PC-3 (cell line): ENCODE data around the gene KLK1. TPM values are rescaled to one million over a fixed set of nuclear protein-coding genes. Genes with fewer than 3 reads are reported as not detected.
A peak's percentile ranks its signal among the peaks of the same experiment; 100 is the strongest.

ENCODE experiments used
- ATAC-seq: fragments of 200-7000 bp; cut with Tn5 transposase; 2 replicates; pipeline ENCODE4 v1.9.1; 2020; ENCODE audit warnings: mild to moderate bottlenecking, moderate library complexity
- Bru-seq: library from RNA; stranded (reverse); fragments of 400-500 nt; gene quantifications from one replicate; lab custom pipeline; 2021; lab: Mats Ljungman, UMichigan
- BruChase-seq, 2 experiments: library from RNA; stranded (reverse); fragments of 400-500 nt; gene quantifications; one replicate each; lab custom pipeline; 2021; lab: Mats Ljungman, UMichigan
- BruUV-seq: library from RNA; stranded (reverse); fragments of 400-500 nt; replicated peaks from 2 replicates; lab custom pipeline; 2021; lab: Mats Ljungman, UMichigan
- CTCF ChIA-PET: fragments of 300-600 bp; sonication (Branson Sonifier 250); formaldehyde crosslinking; loops from one replicate; lab custom pipeline; 2022; ENCODE audit warnings: antibody characterized with exemption; lab: Charles Lee
- POLR2A ChIA-PET: fragments of 300-600 bp; sonication (Branson Sonifier 250); formaldehyde crosslinking; loops from one replicate; lab custom pipeline; 2022; ENCODE audit warnings: antibody characterized with exemption; ENCODE audit not compliant: unreplicated experiment; lab: Charles Lee
- DNase-seq: peaks from one replicate; pipeline ENCODE4 v3.0.0-alpha.2; 2015
- H2AFZ ChIP-seq: fragments of 300-600 bp; sonication (generic); 2 replicates; pipeline ENCODE4 v1.6.0; 2016; ENCODE audit warnings: antibody characterized with exemption, low read length
- H3F3A ChIP-seq: fragments of 300-600 bp; sonication (generic); one replicate; pipeline ENCODE4 v1.6.0; 2017; ENCODE audit warnings: antibody characterized with exemption, low read length, control low read depth, mild to moderate bottlenecking; ENCODE audit not compliant: unreplicated experiment
- H3K27ac ChIP-seq: fragments of 300-600 bp; sonication (generic); 2 replicates; pipeline ENCODE4 v1.5.1; 2016; ENCODE audit warnings: mild to moderate bottlenecking, low read length
- H3K27me3 ChIP-seq: fragments of 300-600 bp; sonication (generic); 2 replicates; pipeline ENCODE4 v1.6.1; 2016; ENCODE audit warnings: low read length, mixed read lengths
- H3K36me3 ChIP-seq: fragments of 300-600 bp; sonication (generic); 2 replicates; pipeline ENCODE4 v1.6.1; 2016; ENCODE audit warnings: low read depth, mixed run types, low read length, mixed read lengths
- H3K4me1 ChIP-seq: fragments of 300-600 bp; sonication (generic); 2 replicates; pipeline ENCODE4 v1.5.1; 2016; ENCODE audit warnings: low read length; ENCODE audit not compliant: insufficient read depth
- H3K4me2 ChIP-seq: fragments of 300-600 bp; sonication (generic); 2 replicates; pipeline ENCODE4 v1.6.0; 2016; ENCODE audit warnings: low read length
- H3K4me3 ChIP-seq: fragments of 300-600 bp; sonication (generic); 2 replicates; pipeline ENCODE4 v1.5.1; 2016; ENCODE audit warnings: mild to moderate bottlenecking, low read length, mixed read lengths
- H3K79me2 ChIP-seq: fragments of 300-600 bp; sonication (generic); 2 replicates; pipeline ENCODE4 v1.6.1; 2017; ENCODE audit warnings: low read length, mixed read lengths
- H3K9ac ChIP-seq: fragments of 300-600 bp; sonication (generic); 2 replicates; pipeline ENCODE4 v1.6.0; 2016; ENCODE audit warnings: mild to moderate bottlenecking, low read length
- H3K9me2 ChIP-seq: fragments of 300-600 bp; sonication (generic); replicated peaks from 2 replicates; pipeline ENCODE4 v1.6.1; 2016; ENCODE audit warnings: mixed run types, low read length, mixed read lengths
- H3K9me3 ChIP-seq: fragments of 300-600 bp; sonication (generic); 2 replicates; pipeline ENCODE4 v1.6.1; 2016; ENCODE audit warnings: low read length, mixed read lengths
- H4K20me1 ChIP-seq: fragments of 300-600 bp; sonication (generic); 2 replicates; pipeline ENCODE4 v1.6.1; 2016; ENCODE audit warnings: low read length, mixed read lengths
- EZH2 ChIP-seq: fragments of 300-600 bp; sonication (generic); IDR thresholded peaks from one replicate; pipeline ENCODE4 v1.6.1; 2017; ENCODE audit warnings: antibody characterized with exemption, mild to moderate bottlenecking, low read length; ENCODE audit not compliant: unreplicated experiment
- EZH2phosphoT487 ChIP-seq: fragments of 300-600 bp; sonication (generic); IDR thresholded peaks from 2 replicates; pipeline ENCODE4 v1.6.1; 2018; ENCODE audit warnings: mild to moderate bottlenecking, antibody characterized with exemption, low read length, borderline replicate concordance
- intact Hi-C: fragments of 100-400 bp; cut with micrococcal nuclease; formaldehyde crosslinking; loops from 2 replicates; pipeline ENCODE4 v1.9.0; 2023
- long read RNA-seq: library from polyadenylated mRNA; unstranded; transcript quantifications from one replicate; pipeline ENCODE4 v2.0.0, GENCODE V29; 2021; ENCODE audit not compliant: unreplicated experiment
- total RNA-seq: library from RNA; depleted of rRNA; stranded (reverse); fragments of >200 nt; gene quantifications from 2 replicates; pipeline ENCODE4 v1.2.3, GENCODE V29; 2014; rRNA removed
- TF ChIP-seq, protein P1 (sequence below): fragments of 300-600 bp; sonication (generic); conservative IDR thresholded peaks from 2 replicates; pipeline ENCODE4 v1.5.1; 2017; ENCODE audit warnings: antibody characterized with exemption, low read depth, mild to moderate bottlenecking, low read length

Gene KLK1
- total RNA-seq: not detected in 2 replicates
- Bru-seq, nascent RNA: percentile 11 among the genes with signal in this experiment
- not detected for BruChase-seq, experiment 1, labeled RNA remaining after a 6-hour chase
- BruChase-seq, experiment 2, labeled RNA remaining after a 2-hour chase: not detected
- long read RNA-seq: 0 reads

DNA sequence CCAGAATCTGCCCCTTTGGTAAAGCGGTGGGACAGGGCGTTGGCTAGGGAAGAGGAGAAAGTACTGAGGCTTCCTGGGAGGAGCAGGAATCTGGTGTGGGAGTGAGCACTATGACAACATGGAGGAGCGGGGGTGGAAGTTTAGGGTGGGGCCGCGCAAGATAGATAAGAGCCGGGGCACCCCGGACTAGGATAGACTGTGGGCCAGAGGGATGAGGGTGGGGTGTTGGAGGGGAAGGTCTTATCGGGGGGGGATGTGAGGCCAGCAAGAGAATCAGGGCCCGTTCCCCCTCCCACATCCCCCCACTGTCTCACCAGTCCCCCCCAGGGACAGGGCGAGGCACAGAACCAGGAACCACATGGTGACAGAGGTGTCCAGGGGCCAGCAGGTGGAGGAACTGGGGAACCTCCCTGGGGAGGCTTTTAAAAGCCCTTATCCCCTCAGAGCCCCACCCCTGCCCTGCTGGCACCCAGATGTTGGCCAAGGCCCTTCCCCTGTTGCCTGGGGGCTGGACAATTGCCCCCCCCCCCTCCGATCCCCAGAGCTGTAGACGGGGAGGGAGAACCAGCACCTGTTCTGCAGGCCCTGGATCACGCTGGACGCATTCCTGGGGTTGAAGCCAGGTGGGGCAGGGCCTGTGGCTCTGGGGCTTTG lies at the start of gene KLK1:
KLK1 (minus strand) TSS at position 399 of the 654 bp plus-strand sequence; CDS start at position 360, 39 bp downstream.
- Histone ChIP-seq H4K20me1 (no peaks in the 10 kb centered on the region), H3K4me2 (no peak within 1 kb of the TSS), H3K4me1 (no peaks in the 10 kb centered on the region), H3F3A (no peaks in the 10 kb centered on the region), H2AFZ (no peak within 1 kb of the TSS), H3K4me3 (no peak within 1 kb of the TSS), H3K27ac (no peak within 1 kb of the TSS), H3K36me3 (no peaks in the 10 kb centered on the region), H3K9me2 (no peaks in the 10 kb centered on the region), H3K9me3 (no peaks in the 10 kb centered on the region), H3K79me2 (no peaks in the 10 kb centered on the region), H3K9ac (no peak within 1 kb of the TSS), H3K27me3 (peaks cover 77% of the 10 kb centered on the region)
- BruUV-seq: no TSS peak
- no peak for DNase-seq
- TF ChIP-seq, protein P1, sequence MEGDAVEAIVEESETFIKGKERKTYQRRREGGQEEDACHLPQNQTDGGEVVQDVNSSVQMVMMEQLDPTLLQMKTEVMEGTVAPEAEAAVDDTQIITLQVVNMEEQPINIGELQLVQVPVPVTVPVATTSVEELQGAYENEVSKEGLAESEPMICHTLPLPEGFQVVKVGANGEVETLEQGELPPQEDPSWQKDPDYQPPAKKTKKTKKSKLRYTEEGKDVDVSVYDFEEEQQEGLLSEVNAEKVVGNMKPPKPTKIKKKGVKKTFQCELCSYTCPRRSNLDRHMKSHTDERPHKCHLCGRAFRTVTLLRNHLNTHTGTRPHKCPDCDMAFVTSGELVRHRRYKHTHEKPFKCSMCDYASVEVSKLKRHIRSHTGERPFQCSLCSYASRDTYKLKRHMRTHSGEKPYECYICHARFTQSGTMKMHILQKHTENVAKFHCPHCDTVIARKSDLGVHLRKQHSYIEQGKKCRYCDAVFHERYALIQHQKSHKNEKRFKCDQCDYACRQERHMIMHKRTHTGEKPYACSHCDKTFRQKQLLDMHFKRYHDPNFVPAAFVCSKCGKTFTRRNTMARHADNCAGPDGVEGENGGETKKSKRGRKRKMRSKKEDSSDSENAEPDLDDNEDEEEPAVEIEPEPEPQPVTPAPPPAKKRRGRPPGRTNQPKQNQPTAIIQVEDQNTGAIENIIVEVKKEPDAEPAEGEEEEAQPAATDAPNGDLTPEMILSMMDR: no peak
- TF ChIP-seq EZH2: no peak
- TF ChIP-seq EZH2phosphoT487: no peak
- ChIA-PET CTCF (no interaction called here), POLR2A (no interaction called here)
- no peak for ATAC-seq
- intact Hi-C loops: no loop called here

DNA sequence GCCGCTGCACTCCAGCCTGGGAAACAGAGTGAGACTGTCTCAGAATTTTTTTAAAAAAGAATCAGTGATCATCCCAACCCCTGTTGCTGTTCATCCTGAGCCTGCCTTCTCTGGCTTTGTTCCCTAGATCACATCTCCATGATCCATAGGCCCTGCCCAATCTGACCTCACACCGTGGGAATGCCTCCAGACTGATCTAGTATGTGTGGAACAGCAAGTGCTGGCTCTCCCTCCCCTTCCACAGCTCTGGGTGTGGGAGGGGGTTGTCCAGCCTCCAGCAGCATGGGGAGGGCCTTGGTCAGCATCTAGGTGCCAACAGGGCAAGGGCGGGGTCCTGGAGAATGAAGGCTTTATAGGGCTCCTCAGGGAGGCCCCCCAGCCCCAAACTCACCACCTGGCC lies 49.5 kb upstream of the KLK1 start, which contains the start of gene KLK2:
KLK2 (plus strand) TSS at position 384 of the 400 bp plus-strand sequence. CDS start 35 bp downstream, outside the sequence.
- Histone ChIP-seq H3K27me3 (peaks cover 100% of the 10 kb centered on the region), H3K27ac (no peak within 1 kb of the TSS), H3K36me3 (no peaks in the 10 kb centered on the region), H3K4me1 (no peaks in the 10 kb centered on the region), H3K79me2 (no peaks in the 10 kb centered on the region), H3K9me2 (no peaks in the 10 kb centered on the region), H3K9me3 (no peaks in the 10 kb centered on the region), H3K4me3 (no peak within 1 kb of the TSS), H4K20me1 (no peaks in the 10 kb centered on the region), H3K4me2 (no peak within 1 kb of the TSS), H3K9ac (no peak within 1 kb of the TSS), H3F3A (no peaks in the 10 kb centered on the region), H2AFZ (no peak within 1 kb of the TSS)
- TF ChIP-seq EZH2 (no peak), EZH2phosphoT487 (no peak)
- TF ChIP-seq, protein P1: no peak
- DNase-seq (no peak), ATAC-seq (no peak)
- BruUV-seq: no TSS peak
- POLR2A ChIA-PET: no interaction called here
- intact Hi-C loops: no loop called here
- CTCF ChIA-PET: no interaction called here
